Measurements from ENCODE around the gene ZNF775. TPM values are rescaled to one million over a fixed set of nuclear protein-coding genes. Genes with fewer than 3 reads are reported as not detected.

ZNF775 gene
- total RNA-seq, 3 donors from 2014 or later = 10.9 to 11.8 (median 11.3) TPM

GRCh38 chr7:150434240-150434639 lies 55.1 kb downstream of the ZNF775 start:
- Histone ChIP-seq H3K4me1 (ENCODE audit: low read depth) (no peaks in the 10 kb centered on the region), H3K9me3 (no peaks in the 10 kb centered on the region), H3K36me3 (ENCODE audit: low read depth) (no peaks in the 10 kb centered on the region), H3K4me3 (no peak overlapping the region)
- intact Hi-C loops (cut with DNase I, micrococcal nuclease) = no loop called here
- ATAC-seq (no peak), DNase-seq (no peak)
- TF ChIP-seq CTCF (IDR thresholded peaks at IDR 0.05) = no peak

- no peak for TF ChIP-seq CTCF (IDR thresholded peaks at IDR 0.05)
- Histone ChIP-seq H3K4me1 (ENCODE audit: low read depth) (no peaks in the 10 kb centered on the region), H3K4me3 (no peak overlapping the region), H3K9me3 (no peaks in the 10 kb centered on the region), H3K36me3 (ENCODE audit: low read depth) (no peaks in the 10 kb centered on the region)
- no peak for ATAC-seq
- intact Hi-C loops (cut with DNase I, micrococcal nuclease) = no loop called here
- no peak for DNase-seq
Measured at GRCh38 chr7:150435047-150435389, 55.9 kb downstream of the ZNF775 start.

GRCh38 chr7:150435390-150436073 lies 56.4 kb downstream of the ZNF775 start:
- peak in 1 of 3 donors; percentile 55 for DNase-seq
- Histone ChIP-seq H3K4me1 (ENCODE audit: low read depth) (no peaks in the 10 kb centered on the region), H3K9me3 (no peaks in the 10 kb centered on the region), H3K36me3 (ENCODE audit: low read depth) (no peaks in the 10 kb centered on the region), H3K4me3 (no peak overlapping the region)
- intact Hi-C loops (cut with DNase I, micrococcal nuclease) = no loop called here
- TF ChIP-seq CTCF (IDR thresholded peaks at IDR 0.05) = no peak
- ATAC-seq = peak; percentile 84

- Histone ChIP-seq H3K4me3 (no peak overlapping the region), H3K36me3 (ENCODE audit: low read depth) (no peaks in the 10 kb centered on the region), H3K9me3 (peaks cover 10% of the 10 kb centered on the region), H3K4me1 (ENCODE audit: low read depth) (no peaks in the 10 kb centered on the region)
- intact Hi-C loops (cut with DNase I, micrococcal nuclease) = no loop called here
- no peak for ATAC-seq
- TF ChIP-seq CTCF (IDR thresholded peaks at IDR 0.05) = no peak
- no peak for DNase-seq
Measured at GRCh38 chr7:150439967-150440366, 60.8 kb downstream of the ZNF775 start.

- no peak for TF ChIP-seq CTCF (IDR thresholded peaks at IDR 0.05)
- Histone ChIP-seq H3K4me3 (no peak overlapping the region), H3K4me1 (ENCODE audit: low read depth) (peaks cover 7% of the 10 kb centered on the region), H3K36me3 (ENCODE audit: low read depth) (no peaks in the 10 kb centered on the region), H3K9me3 (peaks cover 10% of the 10 kb centered on the region)
- DNase-seq (no peak), ATAC-seq (no peak)
- intact Hi-C loops (cut with DNase I, micrococcal nuclease) = no loop called here
Measured at GRCh38 chr7:150441524-150441923, 62.4 kb downstream of the ZNF775 start.

- no peak for TF ChIP-seq CTCF (IDR thresholded peaks at IDR 0.05)
- DNase-seq = no peak
- H3K36me3 ChIP-seq (ENCODE audit: low read depth) = no peaks in the 10 kb centered on the region
- no peak for ATAC-seq
- H3K9me3 ChIP-seq = peaks cover 10% of the 10 kb centered on the region
- intact Hi-C loops (cut with DNase I, micrococcal nuclease) = no loop called here
- peaks cover 10% of the 10 kb centered on the region for H3K4me1 ChIP-seq (ENCODE audit: low read depth)
- H3K4me3 ChIP-seq = no peak overlapping the region
Measured at GRCh38 chr7:150442811-150443210, 63.7 kb downstream of the ZNF775 start.
